Spleen (tissue), 11 donors: ENCODE measurements around the gene HAUS1. TPM values are rescaled to one million over a fixed set of nuclear protein-coding genes. Genes with fewer than 3 reads are reported as not detected.
A peak's percentile ranks its signal among the peaks of the same experiment; 100 is the strongest.

ENCODE experiments used
- DNase-seq: peaks from one replicate; pipeline ENCODE4 v3.0.0-alpha.2; 2020
- H3K27ac ChIP-seq, 8 donors: fragments of 200-600 bp; sonication (generic) in 7 of 8; 1 replicate in 4 of 8; 2 replicates in 4 of 8; pipeline versions ENCODE4 v1.5.0 to v1.8.0; 2016 to 2021; ENCODE audit warnings: inconsistent platforms in 4 of 8, mild to moderate bottlenecking in 4 of 8, moderate library complexity in 1 of 8
- H3K27me3 ChIP-seq, 7 donors: fragments of 200-600 bp; sonication (generic) in 6 of 7; replicated peaks in 1 of 7; 1 replicate in 4 of 7; 2 replicates in 3 of 7; pipeline versions ENCODE4 v1.5.0 to v1.8.0; 2016 to 2021; ENCODE audit warnings: inconsistent platforms in 3 of 7, mild to moderate bottlenecking in 1 of 7
- H3K36me3 ChIP-seq, 6 donors: fragments of 200-600 bp; sonication (generic) in 5 of 6; 1 replicate in 4 of 6; 2 replicates in 2 of 6; pipeline versions ENCODE4 v1.5.0 to v1.8.0; 2016 to 2021; ENCODE audit warnings: inconsistent platforms in 2 of 6
- H3K4me1 ChIP-seq, 6 donors: fragments of 200-600 bp; sonication (generic) in 5 of 6; 1 replicate in 3 of 6; 2 replicates in 3 of 6; pipeline versions ENCODE4 v1.5.0 to v1.8.0; 2016 to 2021; ENCODE audit warnings: inconsistent platforms in 3 of 6
- H3K4me3 ChIP-seq, 8 donors: fragments of 200-600 bp; sonication (generic) in 7 of 8; 1 replicate in 4 of 8; 2 replicates in 4 of 8; pipeline versions ENCODE4 v1.5.0 to v1.8.0; 2016 to 2021; ENCODE audit warnings: inconsistent platforms in 4 of 8, mild to moderate bottlenecking in 4 of 8, moderate library complexity in 2 of 8
- H3K9me3 ChIP-seq, 8 donors: fragments of 200-600 bp; sonication (generic) in 7 of 8; 1 replicate in 4 of 8; 2 replicates in 4 of 8; pipeline versions ENCODE4 v1.5.0 to v1.8.0; 2016 to 2021; ENCODE audit warnings: inconsistent platforms in 4 of 8
- CTCF ChIP-seq, 11 experiments: fragments of 200-600 bp in 7 of 11; fragments of 450-650 bp in 4 of 11; sonication (generic) in 4 of 11; IDR thresholded peaks in 8 of 11; conservative IDR thresholded peaks in 3 of 11; 1 replicate in 7 of 11; 2 replicates in 4 of 11; pipeline versions ENCODE4 v1.4.0 to v1.8.0; 2016 to 2021; ENCODE audit warnings: antibody characterized with exemption in 11 of 11, inconsistent platforms in 4 of 11, mild to moderate bottlenecking in 1 of 11
- POLR2A ChIP-seq, 3 donors: fragments of 450-650 bp; IDR thresholded peaks; one replicate each; pipeline ENCODE4 v1.5.1; 2017; ENCODE audit warnings: antibody characterized with exemption in 3 of 3, mild to moderate bottlenecking in 1 of 3
- POLR2AphosphoS5 ChIP-seq, 3 donors: sonication (generic); formaldehyde crosslinking; IDR thresholded peaks; one replicate each; pipeline ENCODE4 v1.5.1; 2017; ENCODE audit warnings: antibody characterized with exemption in 3 of 3
- WGBS, 5 donors: extraction: QIAGEN DNeasy Blood & Tissue Kit in 3 of 5; methylation state at CpG; one replicate each; pipeline versions ENCODE4 v1.1.5 to v1.1.7; 2013 to 2018; 5-methylcytosine and 5-hydroxymethylcytosine counted together
- intact Hi-C: fragments of 100-400 bp; cut with DNase I; formaldehyde crosslinking; loops from one replicate; pipeline ENCODE4 v1.15.0; 2023; ENCODE audit warnings: low total_unique reads
- polyA plus RNA-seq, 3 donors: library from polyadenylated mRNA; stranded (reverse); fragments of 200-250 nt; gene quantifications; one replicate each; pipeline ENCODE4 v1.2.1, GENCODE V29; 2013
- total RNA-seq, 7 donors: library from RNA; depleted of rRNA in 3 of 7; stranded (reverse); fragments of >200 nt in 3 of 7; fragmentation: NEBNext Ultra II Directional in 4 of 7; extraction: Animal tissue kit (Norgen Biotek cat#: 25700) in 4 of 7; gene quantifications; one replicate each; pipeline versions ENCODE4 v1.1.0 to v1.2.1, GENCODE V29; 2016 to 2021
- donor health status: healthy with polysubstance abuse.
- donor health status: DM: no; HTN: no; CAD: no; lungs with moderate emphysema.
- donor health status: DM: no; HTN: no; CAD: no.
- donor health status: Bipolar disorder and iron deficiency.
- donor health status: healthy.
- donor health status: DM: no; HTN: no; CAD: no.
- donor health status: DM: yes; HTN: yes; CAD: no.

The HAUS1 gene
- total and polyA plus RNA-seq, 10 donors, result 15.6 to 44.9 (median 18.7) TPM

DNA sequence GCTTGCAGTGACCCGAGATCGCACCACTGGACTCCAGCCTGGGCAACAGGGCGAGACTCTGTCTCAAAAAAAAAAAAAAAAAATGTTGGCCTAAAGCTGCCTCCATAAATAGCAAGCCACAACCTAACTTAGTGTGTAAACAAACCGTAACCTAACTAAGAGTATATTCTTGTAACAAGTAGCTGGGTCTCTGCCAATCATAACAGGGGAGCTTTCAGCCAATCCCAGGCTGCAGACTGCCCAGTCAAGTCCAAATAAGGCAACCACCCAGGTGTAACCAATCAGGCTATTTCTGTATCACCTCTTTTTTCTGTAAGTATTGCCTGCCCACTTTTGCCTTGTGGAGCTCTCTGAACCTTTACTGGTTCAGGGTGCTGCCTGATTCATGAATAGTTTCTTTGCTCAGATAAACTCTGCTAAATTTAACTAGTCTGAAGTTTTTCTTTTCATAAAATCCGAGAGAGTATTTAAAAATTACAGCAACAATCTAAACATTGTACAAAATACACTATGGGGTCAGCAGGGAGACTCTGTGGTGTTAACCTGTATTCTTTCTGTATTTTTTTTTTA lies 36.7 kb upstream of the HAUS1 start:
- intact Hi-C loops, result no loop called here
- TF ChIP-seq POLR2A (IDR thresholded peaks at IDR 0.05), result no peak
- no peak for TF ChIP-seq CTCF (IDR thresholded peaks at IDR 0.05 in 8 of 11, conservative IDR thresholded peaks at IDR 0.05 in 3 of 11)
- no peak for TF ChIP-seq POLR2AphosphoS5 (IDR thresholded peaks at IDR 0.05)
- DNase-seq, result no peak
- peak overlapping the region in 7 of 8 donors; percentile 89 to 97 (median 93) for H3K27ac ChIP-seq
- H3K27me3 ChIP-seq, result peaks cover 0 to 16% (median 0%) of the 10 kb centered on the region in 7 donors
- 78 to 87% (median 79%) methylated on average over 5 of the region's 5 CpGs for WGBS, 5 donors
- H3K9me3 ChIP-seq, result no peaks in the 10 kb centered on the region
- H3K4me3 ChIP-seq, result no peak overlapping the region
- peaks cover 10 to 97% (median 48%) of the 10 kb centered on the region in 6 donors for H3K4me1 ChIP-seq
- H3K36me3 ChIP-seq, result peaks cover 0 to 23% (median 0%) of the 10 kb centered on the region in 6 donors

- TF ChIP-seq POLR2AphosphoS5 (IDR thresholded peaks at IDR 0.05) (peak in 1 of 3 donors; percentile 76), POLR2A (IDR thresholded peaks at IDR 0.05) (no peak)
- peaks cover 0 to 23% (median 0%) of the 10 kb centered on the region in 6 donors for H3K36me3 ChIP-seq
- H3K4me3 ChIP-seq, result peak overlapping the region in 2 of 8 donors; percentile 84 to 92
- WGBS, 5 donors, result 24 to 48% (median 41%) methylated on average over 1 of the region's 1 CpG
- no peak for DNase-seq
- no peaks in the 10 kb centered on the region for H3K9me3 ChIP-seq
- H3K4me1 ChIP-seq, result peaks cover 12 to 98% (median 54%) of the 10 kb centered on the region in 6 donors
- H3K27ac ChIP-seq, result peak overlapping the region; percentile 31 to 97 (median 92)
- peaks cover 0 to 20% (median 0%) of the 10 kb centered on the region in 7 donors for H3K27me3 ChIP-seq
- intact Hi-C loops, result no loop called here
These were observed 35.4 kb upstream of the HAUS1 start for GRCh38 chr18:46068763-46069162.

DNA sequence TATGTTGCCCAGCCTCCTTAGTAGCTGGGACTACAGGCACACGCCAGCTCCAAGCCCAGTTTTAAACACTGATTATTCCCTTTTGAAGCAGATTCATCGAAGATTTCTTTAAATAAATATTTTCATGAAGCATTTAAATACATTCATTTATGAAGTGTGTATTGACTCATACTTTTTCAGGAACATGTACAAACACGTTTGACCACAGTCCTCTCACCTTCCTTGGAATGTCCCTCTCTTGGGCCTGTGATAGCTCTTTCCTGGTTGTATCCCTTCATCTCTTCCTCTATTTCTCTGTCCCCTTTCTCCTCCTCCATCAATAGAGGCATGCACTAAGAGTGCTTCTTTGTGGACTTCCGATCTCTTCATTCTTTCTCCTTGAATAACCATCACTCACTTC lies 34.7 kb upstream of the HAUS1 start:
- TF ChIP-seq POLR2AphosphoS5 (IDR thresholded peaks at IDR 0.05) (no peak), CTCF (IDR thresholded peaks at IDR 0.05 in 8 of 11, conservative IDR thresholded peaks at IDR 0.05 in 3 of 11) (no peak), POLR2A (IDR thresholded peaks at IDR 0.05) (no peak)
- H3K4me1 ChIP-seq, result peaks cover 12 to 94% (median 56%) of the 10 kb centered on the region in 6 donors
- H3K4me3 ChIP-seq, result peak overlapping the region in 5 of 8 donors; percentile 73 to 92 (median 78)
- WGBS, 5 donors, result 61 to 68% (median 62%) methylated on average over 4 of the region's 4 CpGs
- peak overlapping the region; percentile 31 to 97 (median 92) for H3K27ac ChIP-seq
- intact Hi-C loops, result no loop called here
- no peaks in the 10 kb centered on the region for H3K9me3 ChIP-seq
- peaks cover 0 to 23% (median 0%) of the 10 kb centered on the region in 6 donors for H3K36me3 ChIP-seq
- peaks cover 0 to 20% (median 0%) of the 10 kb centered on the region in 7 donors for H3K27me3 ChIP-seq
- no peak for DNase-seq

DNA sequence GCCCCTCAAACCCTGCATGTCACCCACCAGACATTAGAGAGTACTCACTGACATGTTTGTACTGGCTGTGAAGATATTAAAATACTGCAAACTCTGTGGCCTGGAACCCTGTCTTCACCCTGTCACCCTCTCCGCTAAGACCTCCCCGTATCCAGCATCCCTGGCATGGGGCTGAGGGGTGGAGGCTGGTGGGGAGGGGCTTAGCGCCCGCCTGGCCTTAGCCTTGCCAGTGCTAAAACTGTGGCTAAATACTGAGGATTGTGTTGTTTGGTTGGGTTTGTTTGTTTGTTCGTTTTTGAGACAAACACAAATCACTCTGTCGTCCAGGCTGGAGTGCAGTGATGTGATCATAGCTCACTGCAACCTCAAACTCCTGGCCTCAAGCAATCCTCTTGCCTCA lies 34.0 kb upstream of the HAUS1 start:
- WGBS, 5 donors, result 56 to 70% (median 64%) methylated on average over 6 of the region's 6 CpGs
- peak in 1 of 3 donors; percentile 60 for TF ChIP-seq POLR2AphosphoS5 (IDR thresholded peaks at IDR 0.05)
- no peak for TF ChIP-seq POLR2A (IDR thresholded peaks at IDR 0.05)
- TF ChIP-seq CTCF (IDR thresholded peaks at IDR 0.05 in 8 of 11, conservative IDR thresholded peaks at IDR 0.05 in 3 of 11), result no peak
- Histone ChIP-seq H3K9me3 (no peaks in the 10 kb centered on the region), H3K4me3 (peak overlapping the region in 7 of 8 donors; percentile 22 to 92 (median 75)), H3K27ac (peak overlapping the region; percentile 80 to 97 (median 92)), H3K36me3 (peaks cover 0 to 20% (median 0%) of the 10 kb centered on the region in 6 donors), H3K4me1 (peaks cover 12 to 87% (median 56%) of the 10 kb centered on the region in 6 donors), H3K27me3 (peaks cover 0 to 20% (median 0%) of the 10 kb centered on the region in 7 donors)
- DNase-seq, result no peak
- intact Hi-C loops, result loop anchor here (10.0 kb wide), 2 partner anchors 95 to 405 kb away; no protein-coding TSS in a partner anchor
